H9 (cell line): ENCODE data around the gene PAFAH1B1. TPM values are rescaled to one million over a fixed set of nuclear protein-coding genes. Genes with fewer than 3 reads are reported as not detected.

Source experiments
- DNase-seq: peaks from one replicate; pipeline ENCODE4 v3.0.0-alpha.2; 2017
- H2AFZ ChIP-seq: one replicate; pipeline ENCODE4 v1.6.1; 2013; ENCODE audit warnings: mild to moderate bottlenecking, low read length, control low read depth, moderate library complexity
- H2AK5ac ChIP-seq: 2 replicates; pipeline ENCODE4 v1.6.1; 2013; ENCODE audit warnings: low read length, control low read depth, mixed read lengths; ENCODE audit not compliant: insufficient read length
- H2BK120ac ChIP-seq: one replicate; pipeline ENCODE4 v1.6.1; 2013; ENCODE audit warnings: low read depth, mild to moderate bottlenecking, low read length, control low read depth, inconsistent platforms; ENCODE audit not compliant: poor library complexity, severe bottlenecking
- H2BK12ac ChIP-seq: 2 replicates; pipeline ENCODE4 v1.6.1; 2013; ENCODE audit warnings: low read length, control low read depth, mixed read lengths, low read depth; ENCODE audit not compliant: insufficient read length
- H2BK15ac ChIP-seq: 2 replicates; pipeline ENCODE4 v1.6.1; 2013; ENCODE audit warnings: low read depth, low read length, control low read depth
- H2BK20ac ChIP-seq: one replicate; pipeline ENCODE4 v1.6.1; 2013; ENCODE audit warnings: low read depth, mild to moderate bottlenecking, low read length, control low read depth, inconsistent platforms; ENCODE audit not compliant: poor library complexity, severe bottlenecking
- H2BK5ac ChIP-seq: 2 replicates; pipeline ENCODE4 v1.6.1; 2013; ENCODE audit warnings: low read length, control low read depth, mixed read lengths; ENCODE audit not compliant: insufficient read length
- H3K14ac ChIP-seq: 2 replicates; pipeline ENCODE4 v1.6.1; 2013; ENCODE audit warnings: low read length, control low read depth; ENCODE audit not compliant: insufficient read depth
- H3K18ac ChIP-seq: 2 replicates; pipeline ENCODE4 v1.6.1; 2013; ENCODE audit warnings: low read depth, mild to moderate bottlenecking, mixed read lengths, low read length, control low read depth; ENCODE audit not compliant: insufficient read length
- H3K23ac ChIP-seq: 2 replicates; pipeline ENCODE4 v1.6.1; 2013; ENCODE audit warnings: low read length, control low read depth, mixed read lengths, low read depth; ENCODE audit not compliant: insufficient read length
- H3K23me2 ChIP-seq: 2 replicates; pipeline ENCODE4 v1.6.1; 2013; ENCODE audit warnings: low read depth, mild to moderate bottlenecking, mixed read lengths, low read length, control low read depth; ENCODE audit not compliant: insufficient read length, poor library complexity, severe bottlenecking
- H3K27ac ChIP-seq: 2 replicates; pipeline ENCODE4 v1.5.1; 2013; ENCODE audit warnings: low read length, control low read depth, mixed read lengths, low read depth; ENCODE audit not compliant: insufficient read length
- H3K27me3 ChIP-seq: 2 replicates; pipeline ENCODE4 v1.6.1; 2013; ENCODE audit warnings: low read length, control low read depth, inconsistent platforms; ENCODE audit not compliant: insufficient read depth
- H3K4ac ChIP-seq: 2 replicates; pipeline ENCODE4 v1.6.1; 2013; ENCODE audit warnings: low read depth, mild to moderate bottlenecking, control low read depth, inconsistent platforms, low read length, moderate library complexity
- H3K4me1 ChIP-seq: 2 replicates; pipeline ENCODE4 v1.6.1; 2013; ENCODE audit warnings: low read length, control low read depth, inconsistent platforms; ENCODE audit not compliant: insufficient read depth
- H3K4me2 ChIP-seq: 2 replicates; pipeline ENCODE4 v1.6.1; 2013; ENCODE audit warnings: low read length, control low read depth, mixed read lengths; ENCODE audit not compliant: insufficient read length, insufficient read depth
- H3K56ac ChIP-seq: 2 replicates; pipeline ENCODE4 v1.6.1; 2013; ENCODE audit warnings: low read depth, mild to moderate bottlenecking, mixed read lengths, low read length, control low read depth; ENCODE audit not compliant: insufficient read length
- H3K79me1 ChIP-seq: 2 replicates; pipeline ENCODE4 v1.6.1; 2013; ENCODE audit warnings: low read depth, mild to moderate bottlenecking, moderate library complexity, low read length, control low read depth, inconsistent platforms; ENCODE audit not compliant: insufficient read depth, poor library complexity, severe bottlenecking
- H3K79me2 ChIP-seq: 2 replicates; pipeline ENCODE4 v1.6.1; 2013; ENCODE audit warnings: low read length, control low read depth, inconsistent platforms; ENCODE audit not compliant: insufficient read depth
- H3K9ac ChIP-seq: 2 replicates; pipeline ENCODE4 v1.6.1; 2013; ENCODE audit warnings: low read length, control low read depth, mixed read lengths; ENCODE audit not compliant: insufficient read length; ENCODE audit errors: extremely low read depth
- H3K9me3 ChIP-seq: one replicate; pipeline ENCODE4 v1.6.1; 2013; ENCODE audit warnings: low read depth, low read length, inconsistent platforms; ENCODE audit not compliant: control insufficient read depth
- H3T11ph ChIP-seq: one replicate; pipeline ENCODE4 v1.6.1; 2013; ENCODE audit warnings: mild to moderate bottlenecking, low read length, control low read depth, inconsistent platforms
- H4K20me1 ChIP-seq: one replicate; pipeline ENCODE4 v1.6.1; 2013; ENCODE audit not compliant: control insufficient read depth, insufficient read length, insufficient read depth
- H4K5ac ChIP-seq: 2 replicates; pipeline ENCODE4 v1.6.1; 2013; ENCODE audit warnings: low read depth, mild to moderate bottlenecking, mixed read lengths, low read length, control low read depth; ENCODE audit not compliant: insufficient read length
- H4K8ac ChIP-seq: replicated peaks from 2 replicates; pipeline ENCODE4 v1.6.1; 2013; ENCODE audit warnings: low read length, control low read depth, mixed read lengths, low read depth; ENCODE audit not compliant: insufficient read length
- H4K91ac ChIP-seq: 2 replicates; pipeline ENCODE4 v1.6.1; 2013; ENCODE audit warnings: low read depth, mild to moderate bottlenecking, moderate library complexity, mixed read lengths, low read length, control low read depth; ENCODE audit not compliant: insufficient read length
- H3K27ac Mint-ChIP-seq, 3 experiments: 2 replicates in 2 of 3; 3 replicates in 1 of 3; pipeline ENCODE4 v1.8.0; 2020 to 2021; ENCODE audit warnings: mixed read lengths in 3 of 3, mild to moderate bottlenecking in 1 of 3, moderate library complexity in 1 of 3
- H3K27me3 Mint-ChIP-seq: 2 replicates; pipeline ENCODE4 v1.8.0; 2021; ENCODE audit warnings: low read depth, mild to moderate bottlenecking, moderate library complexity, mixed read lengths
- H3K36me3 Mint-ChIP-seq, 3 experiments: 2 replicates in 2 of 3; 3 replicates in 1 of 3; pipeline ENCODE4 v1.8.0; 2020 to 2021; ENCODE audit warnings: low read depth in 3 of 3, mixed read lengths in 3 of 3; ENCODE audit not compliant: insufficient read depth in 1 of 3
- H3K4me1 Mint-ChIP-seq, 2 experiments: 2 replicates each; pipeline ENCODE4 v1.8.0; 2020; ENCODE audit warnings: mixed read lengths in 2 of 2
- H3K4me3 Mint-ChIP-seq, 2 experiments: 2 replicates in 1 of 2; 3 replicates in 1 of 2; pipeline ENCODE4 v1.8.0; 2020 to 2021; ENCODE audit warnings: mild to moderate bottlenecking in 2 of 2, mixed read lengths in 2 of 2, moderate library complexity in 1 of 2
- H3K9me3 Mint-ChIP-seq, 2 experiments: 2 replicates in 1 of 2; 3 replicates in 1 of 2; pipeline ENCODE4 v1.8.0; 2020; ENCODE audit warnings: mild to moderate bottlenecking in 2 of 2, mixed read lengths in 2 of 2, moderate library complexity in 1 of 2
- CTCF ChIP-seq: fragments of 200-600 bp; sonication (generic); conservative IDR thresholded peaks from 3 replicates; pipeline ENCODE4 v1.8.0; 2021; ENCODE audit warnings: antibody characterized with exemption, mild to moderate bottlenecking
- WGBS: extraction: QIAGEN DNeasy Blood & Tissue Kit; methylation state at CpG from one replicate; pipeline ENCODE4 v1.1.7; 2013; ENCODE audit warnings: missing lambda C conversion rate, low lambda C conversion rate, mixed read lengths; ENCODE audit not compliant: insufficient read length; ENCODE audit errors: extremely low coverage; 5-methylcytosine and 5-hydroxymethylcytosine counted together
- total RNA-seq: library from RNA; stranded (reverse); gene quantifications from 2 replicates; pipeline ENCODE4 v1.2.1, GENCODE V29; 2021

PAFAH1B1 gene
- total RNA-seq, 1 experiment from 2014 or later = 134 TPM

GRCh38 chr17:2644971-2645370 lies 51.5 kb downstream of the PAFAH1B1 start:
- Mint-ChIP-seq H3K36me3 (peaks cover 20 to 58% (median 52%) of the 10 kb centered on the region in 3 experiments), H3K27me3 (no peaks in the 10 kb centered on the region), H3K9me3 (no peaks in the 10 kb centered on the region), H3K4me3 (no peak overlapping the region), H3K27ac (no peak overlapping the region; a peak in 2 of 7 replicates), H3K4me1 (no peaks in the 10 kb centered on the region)
- Histone ChIP-seq H2BK120ac (no peak overlapping the region), H2AFZ (no peak overlapping the region), H3K23ac (no peak overlapping the region), H2BK20ac (no peak overlapping the region), H2BK15ac (no peak overlapping the region), H3K79me1 (no peaks in the 10 kb centered on the region), H4K8ac (no peak overlapping the region), H3K14ac (no peak overlapping the region), H3K23me2 (no peaks in the 10 kb centered on the region), H2BK5ac (no peak overlapping the region), H3K27ac (no peak overlapping the region), H3K9me3 (no peaks in the 10 kb centered on the region), H3K27me3 (no peaks in the 10 kb centered on the region), H3K18ac (no peak overlapping the region), H4K20me1 (no peaks in the 10 kb centered on the region), H4K5ac (no peak overlapping the region), H2AK5ac (no peak overlapping the region), H2BK12ac (no peak overlapping the region), H3K4me1 (no peaks in the 10 kb centered on the region), H3T11ph (no peak overlapping the region), H3K4me2 (no peak overlapping the region), H3K4ac (no peak overlapping the region), H3K56ac (no peak overlapping the region), H4K91ac (no peak overlapping the region), H3K9ac (no peak overlapping the region), H3K79me2 (peaks cover 2% of the 10 kb centered on the region; the same call in 1 of the 2 replicates)
- DNase-seq = no peak
- no peak for TF ChIP-seq CTCF
- WGBS = no CpG with 5 or more reads among the region's 6 CpGs
